ENCODE measurements around the gene RAI1.
"Not testable (repeated sequence)": the region's sequence is repeated elsewhere in the genome, so short reads cannot be mapped to it uniquely, and the experiment has no call there.

The RAI1 gene

GRCh38 chr17:17681187-17681743, at the start of gene RAI1:
Gene RAI1, plus strand, starts transcription at chr17:17681458. Its CDS starts 111,491 bp downstream, at chr17:17792949.
- peak; percentile 86 for TF ChIP-seq CTCF (IDR thresholded peaks at IDR 0.05; ENCODE audit: control insufficient read depth, extremely low read depth, insufficient read depth)
- H3K4me3 ChIP-seq (ENCODE audit: low read depth, low read length), result peak within 1 kb of the TSS; percentile 85
- no peak for DNase-seq (ENCODE audit: low read depth)

GRCh38 chr17:17632690-17633089, 48.6 kb upstream of the RAI1 start:
- DNase-seq (ENCODE audit: low read depth); H3K4me3 ChIP-seq (ENCODE audit: low read depth, low read length): not testable (repeated sequence)

- H3K4me3 ChIP-seq (ENCODE audit: low read depth, low read length), result no peak overlapping the region
- TF ChIP-seq CTCF (IDR thresholded peaks at IDR 0.05; ENCODE audit: control insufficient read depth, extremely low read depth, insufficient read depth), result no peak
- DNase-seq (ENCODE audit: low read depth), result no peak
These were observed 47.9 kb upstream of the RAI1 start for GRCh38 chr17:17633310-17633709.

GRCh38 chr17:17635126-17635525, 46.1 kb upstream of the RAI1 start:
- no peak for TF ChIP-seq CTCF (IDR thresholded peaks at IDR 0.05; ENCODE audit: control insufficient read depth, extremely low read depth, insufficient read depth)
- DNase-seq (ENCODE audit: low read depth), result no peak

GRCh38 chr17:17635537-17636271, 45.6 kb upstream of the RAI1 start:
- DNase-seq (ENCODE audit: low read depth), result not testable (repeated sequence)

More at GRCh38 chr17:17635126-17635525, 46.1 kb upstream of the RAI1 start:
- no peak overlapping the region for H3K4me3 ChIP-seq (ENCODE audit: low read depth, low read length)

GRCh38 chr17:17636272-17636885, 44.9 kb upstream of the RAI1 start:
- H3K4me3 ChIP-seq (ENCODE audit: low read depth, low read length), result no peak overlapping the region
- no peak for DNase-seq (ENCODE audit: low read depth)
- TF ChIP-seq CTCF (IDR thresholded peaks at IDR 0.05; ENCODE audit: control insufficient read depth, extremely low read depth, insufficient read depth), result no peak

More at GRCh38 chr17:17635537-17636271, 45.6 kb upstream of the RAI1 start:
- H3K4me3 ChIP-seq (ENCODE audit: low read depth, low read length), result not testable (repeated sequence)

- H3K4me3 ChIP-seq (ENCODE audit: low read depth, low read length), result no peak overlapping the region
- no peak for DNase-seq (ENCODE audit: low read depth)
- TF ChIP-seq CTCF (IDR thresholded peaks at IDR 0.05; ENCODE audit: control insufficient read depth, extremely low read depth, insufficient read depth), result no peak
These were observed 42.8 kb upstream of the RAI1 start for GRCh38 chr17:17638467-17638866.

GRCh38 chr17:17639661-17640270, 41.5 kb upstream of the RAI1 start:
- not testable (repeated sequence) for H3K4me3 ChIP-seq (ENCODE audit: low read depth, low read length); DNase-seq (ENCODE audit: low read depth)
